Lower leg skin (tissue), 4 donors: ENCODE data around the gene RNF225. TPM values are rescaled to one million over a fixed set of nuclear protein-coding genes. Genes with fewer than 3 reads are reported as not detected.

ENCODE experiments used
- DNase-seq, 2 donors: peaks; one replicate each; pipeline ENCODE4 v3.0.0-alpha.2; 2019; ENCODE audit warnings: low spot score in 2 of 2
- H3K4me3 ChIP-seq: fragments of 200-600 bp; sonication (generic); 2 replicates; pipeline ENCODE4 v1.5.1; 2017; ENCODE audit warnings: mild to moderate bottlenecking, low read depth; ENCODE audit not compliant: poor library complexity, severe bottlenecking
- CTCF ChIP-seq, 3 donors: fragments of 450-650 bp; IDR thresholded peaks; one replicate each; pipeline ENCODE4 v1.5.1; 2016; ENCODE audit warnings: antibody characterized with exemption in 3 of 3, mild to moderate bottlenecking in 3 of 3, moderate library complexity in 2 of 3
- POLR2A ChIP-seq, 2 donors: fragments of 450-650 bp; IDR thresholded peaks; one replicate each; pipeline ENCODE4 v1.6.1; 2016 to 2017; ENCODE audit warnings: antibody characterized with exemption in 2 of 2, mild to moderate bottlenecking in 1 of 2, moderate library complexity in 1 of 2
- WGBS, 2 donors: methylation state at CpG; one replicate each; pipeline ENCODE4 v1.1.5; 2018; 5-methylcytosine and 5-hydroxymethylcytosine counted together
- intact Hi-C: fragments of 100-400 bp; cut with DNase I; formaldehyde crosslinking; loops from one replicate; pipeline ENCODE4 v1.15.0; 2023; ENCODE audit warnings: low total_unique reads
- total RNA-seq, 4 donors: library from RNA; depleted of rRNA; stranded (reverse); fragments of >200 nt; gene quantifications; one replicate each; pipeline ENCODE4 v1.1.0, GENCODE V29; 2016

Gene RNF225
- total RNA-seq, 4 donors from 2014 or later: 30.4 to 62.7 (median 42.7) TPM

- WGBS, 2 donors: 1% methylated on average over 56 to 71 of the region's 100 CpGs
- intact Hi-C loops: no loop called here
- DNase-seq: peak; percentile 93 to 98
- H3K4me3 ChIP-seq: peak within 1 kb of the TSS; percentile 64
- TF ChIP-seq CTCF (IDR thresholded peaks at IDR 0.05) (no peak), POLR2A (IDR thresholded peaks at IDR 0.05) (no peak)
These were observed 12.9 kb downstream of the RNF225 start, which contains the start of gene ZNF584 for GRCh38 chr19:58408152-58409009. Gene ZNF584, plus strand, starts transcription at chr19:58408649. Its CDS starts 499 bp downstream, at chr19:58409148.

- WGBS, 2 donors: 3 to 5% methylated on average over 10 to 30 of the region's 34 CpGs
- no peak for DNase-seq
- intact Hi-C loops: no loop called here
- TF ChIP-seq CTCF (IDR thresholded peaks at IDR 0.05): no peak
- TF ChIP-seq POLR2A (IDR thresholded peaks at IDR 0.05): no peak
- peak overlapping the region; percentile 64 for H3K4me3 ChIP-seq
These were observed 13.7 kb downstream of the RNF225 start for GRCh38 chr19:58409010-58409790.

- H3K4me3 ChIP-seq: no peak overlapping the region
- intact Hi-C loops: no loop called here
- 97 to 99% methylated on average over 5 of the region's 5 CpGs for WGBS, 2 donors
- DNase-seq: no peak
- TF ChIP-seq POLR2A (IDR thresholded peaks at IDR 0.05): no peak
These were observed 21.1 kb downstream of the RNF225 start for GRCh38 chr19:58416604-58417003.

- DNase-seq: no peak
- intact Hi-C loops: no loop called here
- 98 to 99% methylated on average over 7 of the region's 7 CpGs for WGBS, 2 donors
- no peak overlapping the region for H3K4me3 ChIP-seq
- TF ChIP-seq POLR2A (IDR thresholded peaks at IDR 0.05): no peak
- no peak for TF ChIP-seq CTCF (IDR thresholded peaks at IDR 0.05)
These were observed 21.6 kb downstream of the RNF225 start for GRCh38 chr19:58417071-58417470.

- DNase-seq: no peak
- H3K4me3 ChIP-seq: no peak overlapping the region
- WGBS, 2 donors: 69 to 77% methylated on average over 1 of the region's 1 CpG
- TF ChIP-seq CTCF (IDR thresholded peaks at IDR 0.05) (no peak), POLR2A (IDR thresholded peaks at IDR 0.05) (no peak)
- intact Hi-C loops: no loop called here
These were observed 33.2 kb downstream of the RNF225 start for GRCh38 chr19:58428617-58429016.

GRCh38 chr19:58429745-58430144, 34.3 kb downstream of the RNF225 start:
- H3K4me3 ChIP-seq: no peak overlapping the region
- no peak for DNase-seq
- no peak for TF ChIP-seq CTCF (IDR thresholded peaks at IDR 0.05)
- TF ChIP-seq POLR2A (IDR thresholded peaks at IDR 0.05): no peak
- intact Hi-C loops: no loop called here
